AG04449 (cell line): ENCODE results near the gene ACTL8.

Experiments used
- CTCF ChIA-PET: fragments of 350-600 bp; formaldehyde crosslinking; extraction: SDS; loops from one replicate; lab custom pipeline; 2021; ENCODE audit warnings: antibody characterized with exemption; lab: Yijun Ruan, JAX
- POLR2A ChIA-PET: fragments of 400-600, 350-600 bp; formaldehyde crosslinking; extraction: SDS; loops from one replicate; lab custom pipeline; 2020; ENCODE audit warnings: antibody characterized with exemption, inconsistent platforms; lab: Yijun Ruan, JAX
- DNase-seq: peaks from one replicate; pipeline ENCODE4 v3.0.0-alpha.2; 2010; ENCODE audit warnings: low read depth, low spot score
- H3K4me3 ChIP-seq: 2 replicates; pipeline ENCODE4 v1.5.1; 2011; ENCODE audit warnings: low read depth, mild to moderate bottlenecking, control low read depth, low read length
- CTCF ChIP-seq: IDR thresholded peaks from one replicate; pipeline ENCODE4 v1.5.1; 2011; ENCODE audit warnings: mild to moderate bottlenecking, moderate library complexity, low read length, control low read depth, inconsistent platforms; ENCODE audit not compliant: insufficient read depth; ENCODE audit errors: missing control alignments

The ACTL8 gene

GRCh38 chr1:17810668-17811067 lies 55.5 kb downstream of the ACTL8 start:
- ChIA-PET CTCF (interaction anchor here (1.0 to 3.2 kb wide), 2 partner anchors 16 to 99 kb away, joined by 4 to 10 read pairs; no protein-coding TSS in a partner anchor), POLR2A (no interaction called here)
- no peak for TF ChIP-seq CTCF
- no peak overlapping the region for H3K4me3 ChIP-seq
- no peak for DNase-seq

GRCh38 chr1:17816511-17816910 lies 61.4 kb downstream of the ACTL8 start:
- CTCF ChIA-PET: interaction anchor here (1.7 kb wide), 1 partner anchor 11 kb away, joined by 12 read pairs; no protein-coding TSS in a partner anchor
- POLR2A ChIA-PET: no interaction called here
- TF ChIP-seq CTCF: no peak
- DNase-seq: no peak
- H3K4me3 ChIP-seq: no peak overlapping the region

GRCh38 chr1:17819129-17819802 lies 64.1 kb downstream of the ACTL8 start:
- TF ChIP-seq CTCF: no peak
- no peak overlapping the region for H3K4me3 ChIP-seq
- no peak for DNase-seq
- CTCF ChIA-PET: no interaction called here
- POLR2A ChIA-PET: no interaction called here

- TF ChIP-seq CTCF: no peak
- DNase-seq: no peak
- ChIA-PET CTCF (no interaction called here), POLR2A (no interaction called here)
- H3K4me3 ChIP-seq: no peak overlapping the region
Measured at GRCh38 chr1:17820198-17820597, 65.1 kb downstream of the ACTL8 start.

- H3K4me3 ChIP-seq: no peak overlapping the region
- TF ChIP-seq CTCF: no peak
- ChIA-PET POLR2A (no interaction called here), CTCF (no interaction called here)
- no peak for DNase-seq
Measured at GRCh38 chr1:17822741-17823426, 67.8 kb downstream of the ACTL8 start.
